Loucy (cell line): Measurements from ENCODE around the gene PACSIN1.

Experiments used
- H2AFZ ChIP-seq: fragments of 200-600 bp; sonication (generic); 2 replicates; pipeline ENCODE4 v1.6.0; 2016; ENCODE audit warnings: antibody characterized with exemption, mild to moderate bottlenecking, low read length, moderate library complexity
- H3F3A ChIP-seq: fragments of 200-600 bp; 2 replicates; pipeline ENCODE4 v1.6.0; 2016; ENCODE audit warnings: antibody characterized with exemption, low read depth, mild to moderate bottlenecking
- H3K27me3 ChIP-seq: fragments of 200-600 bp; sonication (generic); 2 replicates; pipeline ENCODE4 v1.6.1; 2014; ENCODE audit warnings: low read length, mild to moderate bottlenecking; ENCODE audit not compliant: insufficient read depth, poor library complexity, severe bottlenecking
- H3K36me3 ChIP-seq: fragments of 200-600 bp; sonication (generic); 2 replicates; pipeline ENCODE4 v1.6.1; 2016; ENCODE audit warnings: low read length; ENCODE audit not compliant: insufficient read depth
- H3K4me1 ChIP-seq: fragments of 200-600 bp; sonication (generic); 2 replicates; pipeline ENCODE4 v1.5.1; 2014; ENCODE audit warnings: low read length, mild to moderate bottlenecking; ENCODE audit not compliant: insufficient read depth, poor library complexity, severe bottlenecking
- H3K4me2 ChIP-seq: fragments of 200-600 bp; sonication (generic); 2 replicates; pipeline ENCODE4 v1.6.0; 2014; ENCODE audit warnings: antibody characterized with exemption, low read length, low read depth, mild to moderate bottlenecking; ENCODE audit not compliant: poor library complexity, severe bottlenecking
- H3K4me3 ChIP-seq: fragments of 200-600 bp; sonication (generic); 2 replicates; pipeline ENCODE4 v1.5.1; 2014; ENCODE audit warnings: low read length, mild to moderate bottlenecking, mixed read lengths; ENCODE audit not compliant: poor library complexity, severe bottlenecking
- H3K79me2 ChIP-seq: fragments of 200-600 bp; sonication (generic); 2 replicates; pipeline ENCODE4 v1.6.1; 2014; ENCODE audit warnings: low read length; ENCODE audit not compliant: insufficient read depth
- H3K9ac ChIP-seq: fragments of 200-600 bp; sonication (generic); 2 replicates; pipeline ENCODE4 v1.6.0; 2014; ENCODE audit warnings: mild to moderate bottlenecking, low read depth, low read length, moderate library complexity; ENCODE audit not compliant: poor library complexity, severe bottlenecking
- H3K9me2 ChIP-seq: fragments of 200-600 bp; sonication (generic); replicated peaks from 2 replicates; pipeline ENCODE4 v1.6.1; 2016; ENCODE audit warnings: low read depth, low read length, mixed read lengths
- H3K9me3 ChIP-seq: fragments of 200-600 bp; sonication (generic); 2 replicates; pipeline ENCODE4 v1.6.1; 2014; ENCODE audit warnings: mild to moderate bottlenecking, antibody characterized with exemption, low read length, low read depth; ENCODE audit not compliant: insufficient read depth
- H4K20me1 ChIP-seq: fragments of 200-600 bp; sonication (generic); 2 replicates; pipeline ENCODE4 v1.6.0; 2014; ENCODE audit warnings: antibody characterized with exemption, low read length, mild to moderate bottlenecking; ENCODE audit not compliant: insufficient read depth, poor library complexity, severe bottlenecking
- EZH2phosphoT487 ChIP-seq: fragments of 200-600 bp; IDR thresholded peaks from 2 replicates; pipeline ENCODE4 v1.6.1; 2018; ENCODE audit warnings: antibody characterized with exemption, mild to moderate bottlenecking, moderate library complexity, borderline replicate concordance
- TF ChIP-seq, protein P1 (sequence below): fragments of 200-600 bp; sonication (generic); conservative IDR thresholded peaks from 2 replicates; pipeline ENCODE4 v1.5.1; 2014; ENCODE audit warnings: mild to moderate bottlenecking, antibody characterized with exemption, low read length

The PACSIN1 gene

GRCh38 chr6:34549804-34550202, 83.9 kb downstream of the PACSIN1 start:
- no peak overlapping the region for H3K9ac ChIP-seq
- H3K9me2 ChIP-seq: no peaks in the 10 kb centered on the region
- H2AFZ ChIP-seq: no peak overlapping the region
- no peak overlapping the region for H3K4me3 ChIP-seq
- H3K79me2 ChIP-seq: no peaks in the 10 kb centered on the region
- no peaks in the 10 kb centered on the region for H3K27me3 ChIP-seq
- no peaks in the 10 kb centered on the region for H3F3A ChIP-seq
- H3K36me3 ChIP-seq: no peaks in the 10 kb centered on the region
- no peaks in the 10 kb centered on the region for H4K20me1 ChIP-seq
- no peaks in the 10 kb centered on the region for H3K9me3 ChIP-seq
- TF ChIP-seq, protein P1, sequence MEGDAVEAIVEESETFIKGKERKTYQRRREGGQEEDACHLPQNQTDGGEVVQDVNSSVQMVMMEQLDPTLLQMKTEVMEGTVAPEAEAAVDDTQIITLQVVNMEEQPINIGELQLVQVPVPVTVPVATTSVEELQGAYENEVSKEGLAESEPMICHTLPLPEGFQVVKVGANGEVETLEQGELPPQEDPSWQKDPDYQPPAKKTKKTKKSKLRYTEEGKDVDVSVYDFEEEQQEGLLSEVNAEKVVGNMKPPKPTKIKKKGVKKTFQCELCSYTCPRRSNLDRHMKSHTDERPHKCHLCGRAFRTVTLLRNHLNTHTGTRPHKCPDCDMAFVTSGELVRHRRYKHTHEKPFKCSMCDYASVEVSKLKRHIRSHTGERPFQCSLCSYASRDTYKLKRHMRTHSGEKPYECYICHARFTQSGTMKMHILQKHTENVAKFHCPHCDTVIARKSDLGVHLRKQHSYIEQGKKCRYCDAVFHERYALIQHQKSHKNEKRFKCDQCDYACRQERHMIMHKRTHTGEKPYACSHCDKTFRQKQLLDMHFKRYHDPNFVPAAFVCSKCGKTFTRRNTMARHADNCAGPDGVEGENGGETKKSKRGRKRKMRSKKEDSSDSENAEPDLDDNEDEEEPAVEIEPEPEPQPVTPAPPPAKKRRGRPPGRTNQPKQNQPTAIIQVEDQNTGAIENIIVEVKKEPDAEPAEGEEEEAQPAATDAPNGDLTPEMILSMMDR: no peak
- TF ChIP-seq EZH2phosphoT487: no peak
- peaks cover 5% of the 10 kb centered on the region for H3K4me1 ChIP-seq
- H3K4me2 ChIP-seq: no peak overlapping the region

- no peaks in the 10 kb centered on the region for H3K27me3 ChIP-seq
- no peak overlapping the region for H2AFZ ChIP-seq
- no peak overlapping the region for H3K4me3 ChIP-seq
- H3K36me3 ChIP-seq: no peaks in the 10 kb centered on the region
- H4K20me1 ChIP-seq: no peaks in the 10 kb centered on the region
- H3K9me3 ChIP-seq: no peaks in the 10 kb centered on the region
- H3F3A ChIP-seq: no peaks in the 10 kb centered on the region
- TF ChIP-seq, protein P1: no peak
- TF ChIP-seq EZH2phosphoT487: no peak
- H3K79me2 ChIP-seq: no peaks in the 10 kb centered on the region
- no peaks in the 10 kb centered on the region for H3K9me2 ChIP-seq
- no peak overlapping the region for H3K4me2 ChIP-seq
- H3K9ac ChIP-seq: no peak overlapping the region
- H3K4me1 ChIP-seq: peaks cover 5% of the 10 kb centered on the region
Observed at GRCh38 chr6:34551720-34552119, 85.8 kb downstream of the PACSIN1 start.

DNA sequence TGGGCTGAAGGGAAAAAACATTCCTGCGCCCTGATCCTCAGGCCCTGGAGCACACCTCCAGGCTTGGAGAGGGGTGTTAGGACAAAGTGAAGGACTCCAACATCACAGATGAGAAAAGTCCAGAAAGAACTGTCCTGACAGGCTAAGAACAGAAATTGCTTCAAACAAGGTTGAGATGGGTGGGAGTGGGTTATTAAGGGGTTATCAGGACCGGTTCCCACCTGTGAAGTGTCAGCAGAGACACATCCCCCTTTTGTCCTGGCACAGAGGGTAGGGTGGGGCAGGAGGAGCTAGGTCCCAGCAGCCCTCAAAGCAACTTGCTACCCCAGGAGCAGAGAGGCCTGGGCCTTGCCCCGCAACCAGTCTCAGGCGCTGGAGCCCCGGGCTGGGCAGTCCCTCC, 86.7 kb downstream of the PACSIN1 start:
- Histone ChIP-seq H3K4me1 (peaks cover 5% of the 10 kb centered on the region), H3K4me2 (no peak overlapping the region), H3K9ac (no peak overlapping the region), H4K20me1 (no peaks in the 10 kb centered on the region), H3K36me3 (no peaks in the 10 kb centered on the region), H2AFZ (no peak overlapping the region), H3K9me2 (no peaks in the 10 kb centered on the region), H3K9me3 (no peaks in the 10 kb centered on the region), H3K4me3 (no peak overlapping the region), H3K27me3 (no peaks in the 10 kb centered on the region), H3F3A (no peaks in the 10 kb centered on the region), H3K79me2 (no peaks in the 10 kb centered on the region)
- TF ChIP-seq EZH2phosphoT487: no peak
- TF ChIP-seq, protein P1: no peak
